ENCODE results near the gene SIVA1. TPM values are rescaled to one million over a fixed set of nuclear protein-coding genes. Genes with fewer than 3 reads are reported as not detected.

SIVA1 gene
- total and polyA plus RNA-seq, 9 donors, result 2.4 to 385 (median 91.6) TPM

GRCh38 chr14:104773505-104774452 lies 20.8 kb downstream of the SIVA1 start:
- Histone ChIP-seq H3K36me3 (no peaks in the 10 kb centered on the region), H3K27me3 (no peaks in the 10 kb centered on the region), H3K4me1 (ENCODE audit: insufficient read depth) (peaks cover under 1% of the 10 kb centered on the region), H3K27ac (no peak overlapping the region), H3K4me3 (no peak overlapping the region), H3K9me3 (no peaks in the 10 kb centered on the region)
- WGBS, 3 donors, result 81 to 86% (median 86%) methylated on average over 45 to 46 of the region's 46 CpGs
- no peak for TF ChIP-seq POLR2A (IDR thresholded peaks at IDR 0.05)
- TF ChIP-seq, protein P1, sequence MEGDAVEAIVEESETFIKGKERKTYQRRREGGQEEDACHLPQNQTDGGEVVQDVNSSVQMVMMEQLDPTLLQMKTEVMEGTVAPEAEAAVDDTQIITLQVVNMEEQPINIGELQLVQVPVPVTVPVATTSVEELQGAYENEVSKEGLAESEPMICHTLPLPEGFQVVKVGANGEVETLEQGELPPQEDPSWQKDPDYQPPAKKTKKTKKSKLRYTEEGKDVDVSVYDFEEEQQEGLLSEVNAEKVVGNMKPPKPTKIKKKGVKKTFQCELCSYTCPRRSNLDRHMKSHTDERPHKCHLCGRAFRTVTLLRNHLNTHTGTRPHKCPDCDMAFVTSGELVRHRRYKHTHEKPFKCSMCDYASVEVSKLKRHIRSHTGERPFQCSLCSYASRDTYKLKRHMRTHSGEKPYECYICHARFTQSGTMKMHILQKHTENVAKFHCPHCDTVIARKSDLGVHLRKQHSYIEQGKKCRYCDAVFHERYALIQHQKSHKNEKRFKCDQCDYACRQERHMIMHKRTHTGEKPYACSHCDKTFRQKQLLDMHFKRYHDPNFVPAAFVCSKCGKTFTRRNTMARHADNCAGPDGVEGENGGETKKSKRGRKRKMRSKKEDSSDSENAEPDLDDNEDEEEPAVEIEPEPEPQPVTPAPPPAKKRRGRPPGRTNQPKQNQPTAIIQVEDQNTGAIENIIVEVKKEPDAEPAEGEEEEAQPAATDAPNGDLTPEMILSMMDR (IDR thresholded peaks at IDR 0.05), result no peak
- TF ChIP-seq EP300 (IDR thresholded peaks at IDR 0.05), result no peak
- intact Hi-C loops (cut with DNase I), result no loop called here
- DNase-seq, result no peak

DNA sequence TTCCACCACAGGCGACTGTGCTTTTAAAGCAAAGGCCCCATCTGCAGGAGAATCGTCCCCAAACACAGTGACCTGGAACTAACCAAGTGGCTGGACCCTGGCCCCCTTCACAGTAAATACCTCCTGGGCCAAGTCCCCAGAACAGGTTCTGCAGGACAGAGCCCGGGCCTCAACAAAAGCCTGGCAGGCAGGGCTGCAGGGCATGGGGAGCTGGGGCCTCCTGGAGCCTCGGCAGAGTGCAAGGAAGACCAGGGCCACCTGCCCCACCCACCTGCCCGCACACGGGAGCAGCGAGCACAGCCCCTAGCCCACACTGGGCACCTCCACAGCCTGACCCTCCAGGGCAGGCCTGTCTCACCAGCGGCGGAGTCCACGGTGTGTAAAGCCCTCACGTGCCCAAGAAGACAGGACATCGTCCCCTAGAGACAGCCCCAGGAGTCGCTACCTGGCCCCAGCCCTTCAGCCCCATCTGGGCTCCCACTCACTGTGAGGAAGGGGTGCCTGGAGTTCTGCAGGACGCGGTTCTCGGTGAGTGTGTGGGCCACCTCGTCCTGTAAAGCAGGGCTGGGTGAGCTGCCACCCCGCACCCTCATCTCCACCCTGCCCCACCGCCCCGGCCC lies 21.6 kb downstream of the SIVA1 start:
- no peaks in the 10 kb centered on the region for H3K27me3 ChIP-seq
- no peak for DNase-seq
- WGBS, 3 donors, result 83 to 89% (median 85%) methylated on average over 19 to 20 of the region's 20 CpGs
- no peaks in the 10 kb centered on the region for H3K36me3 ChIP-seq
- no peak overlapping the region for H3K27ac ChIP-seq
- H3K9me3 ChIP-seq, result no peaks in the 10 kb centered on the region
- intact Hi-C loops (cut with DNase I), result no loop called here
- H3K4me3 ChIP-seq, result no peak overlapping the region
- no peaks in the 10 kb centered on the region for H3K4me1 ChIP-seq (ENCODE audit: insufficient read depth)
- TF ChIP-seq POLR2A (IDR thresholded peaks at IDR 0.05) (no peak), EP300 (IDR thresholded peaks at IDR 0.05) (no peak)
- TF ChIP-seq, protein P1 (IDR thresholded peaks at IDR 0.05), result no peak

GRCh38 chr14:104775073-104775489 lies 22.1 kb downstream of the SIVA1 start:
- Histone ChIP-seq H3K27ac (no peak overlapping the region), H3K36me3 (no peaks in the 10 kb centered on the region), H3K4me3 (no peak overlapping the region), H3K27me3 (no peaks in the 10 kb centered on the region), H3K9me3 (no peaks in the 10 kb centered on the region), H3K4me1 (ENCODE audit: insufficient read depth) (no peaks in the 10 kb centered on the region)
- TF ChIP-seq EP300 (IDR thresholded peaks at IDR 0.05) (no peak), POLR2A (IDR thresholded peaks at IDR 0.05) (no peak)
- TF ChIP-seq, protein P1 (IDR thresholded peaks at IDR 0.05), result no peak
- WGBS, 3 donors, result 82 to 89% (median 87%) methylated on average over 13 of the region's 13 CpGs
- intact Hi-C loops (cut with DNase I), result no loop called here
- no peak for DNase-seq

DNA sequence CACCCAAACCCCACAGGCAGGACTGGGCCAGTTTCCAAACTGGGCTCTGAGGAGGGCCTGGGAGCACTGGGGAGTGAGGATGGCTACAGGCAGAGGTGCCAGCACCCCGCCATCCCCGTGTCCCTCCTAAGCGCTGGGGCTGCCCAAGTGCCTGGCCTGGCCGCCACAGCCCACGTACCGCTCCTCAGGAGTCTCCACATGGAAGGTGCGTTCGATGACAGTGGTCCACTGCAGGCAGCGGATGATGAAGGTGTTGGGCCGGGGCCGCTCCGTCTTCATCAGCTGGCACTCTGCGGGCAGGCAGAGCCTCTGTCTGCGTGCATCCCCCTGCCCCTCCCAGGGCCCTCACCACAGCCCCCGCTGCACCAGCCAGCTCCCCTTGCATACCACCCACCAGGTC lies 23.5 kb downstream of the SIVA1 start:
- no peaks in the 10 kb centered on the region for H3K36me3 ChIP-seq
- no peak for TF ChIP-seq POLR2A (IDR thresholded peaks at IDR 0.05)
- TF ChIP-seq, protein P1 (IDR thresholded peaks at IDR 0.05), result no peak
- no peak for TF ChIP-seq EP300 (IDR thresholded peaks at IDR 0.05)
- no peaks in the 10 kb centered on the region for H3K9me3 ChIP-seq
- H3K27ac ChIP-seq, result no peak overlapping the region
- 96 to 97% (median 97%) methylated on average over 13 to 15 of the region's 15 CpGs for WGBS, 3 donors
- H3K4me3 ChIP-seq, result no peak overlapping the region
- H3K27me3 ChIP-seq, result no peaks in the 10 kb centered on the region
- H3K4me1 ChIP-seq (ENCODE audit: insufficient read depth), result no peaks in the 10 kb centered on the region
- DNase-seq, result no peak
- intact Hi-C loops (cut with DNase I), result no loop called here
